Activated T-helper 17 cell treated with anti-CD3 and anti-CD28 coated beads, Interleukin-2, amount 50 U/mL, for 72 hours (primary cell): Measurements from ENCODE around the gene KIAA1614. TPM values are rescaled to one million over a fixed set of nuclear protein-coding genes. Genes with fewer than 3 reads are reported as not detected.

Experiments used
- ATAC-seq: fragments of 150-1000 bp; cut with Tn5 transposase; replicated peaks from 2 replicates; pipeline ENCODE4 v1.10.0; 2021; ENCODE audit warnings: mild to moderate bottlenecking, moderate library complexity
- H3K27ac Mint-ChIP-seq: one replicate; pipeline ENCODE4 v1.8.0; 2022; ENCODE audit warnings: mixed read lengths
- H3K27me3 Mint-ChIP-seq: one replicate; pipeline ENCODE4 v1.8.0; 2022; ENCODE audit warnings: mixed read lengths
- H3K36me3 Mint-ChIP-seq: one replicate; pipeline ENCODE4 v1.8.0; 2022; ENCODE audit warnings: low read depth, mild to moderate bottlenecking, mixed read lengths
- H3K4me1 Mint-ChIP-seq: one replicate; pipeline ENCODE4 v1.8.0; 2022; ENCODE audit warnings: mixed read lengths
- H3K4me3 Mint-ChIP-seq: one replicate; pipeline ENCODE4 v1.8.0; 2022; ENCODE audit warnings: mild to moderate bottlenecking, mixed read lengths
- H3K9me3 Mint-ChIP-seq: one replicate; pipeline ENCODE4 v1.8.0; 2022; ENCODE audit warnings: mixed read lengths
- total RNA-seq, 2 donors: library from RNA; stranded (reverse); gene quantifications; one replicate each; pipeline ENCODE4 v1.2.3, GENCODE V29; 2022

KIAA1614 gene
- total RNA-seq, 2 donors from 2014 or later, result 0.04 to 0.19 TPM

- Mint-ChIP-seq H3K9me3 (no peaks in the 10 kb centered on the region), H3K36me3 (no peaks in the 10 kb centered on the region), H3K27ac (no peak overlapping the region), H3K4me3 (no peak overlapping the region), H3K27me3 (peaks cover 18% of the 10 kb centered on the region), H3K4me1 (no peaks in the 10 kb centered on the region)
- ATAC-seq, result no peak
These were observed 4.8 kb downstream of the KIAA1614 start for GRCh38 chr1:180917306-180918065.

DNA sequence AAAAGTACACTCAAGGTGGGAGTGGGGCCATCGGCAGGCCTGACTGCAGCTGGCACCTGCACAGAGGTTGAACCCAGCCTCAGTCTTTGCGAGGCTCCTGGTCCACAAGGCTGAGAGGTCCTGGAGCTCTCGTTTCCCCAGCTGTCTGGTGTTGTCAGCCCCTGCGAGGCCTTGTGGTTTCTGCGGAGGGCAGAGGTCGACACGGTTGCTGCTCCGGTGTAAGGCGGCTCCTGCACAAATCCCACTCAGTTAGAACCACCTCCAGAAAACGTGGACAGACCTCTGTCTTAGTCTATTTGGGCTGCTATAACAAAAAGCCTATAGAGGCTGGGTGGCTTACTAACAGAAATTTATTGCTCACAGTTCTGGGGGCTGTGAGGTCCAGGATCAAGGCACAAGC is 5.8 kb downstream of the KIAA1614 start:
- H3K27me3 Mint-ChIP-seq, result peaks cover 17% of the 10 kb centered on the region
- no peak overlapping the region for H3K27ac Mint-ChIP-seq
- no peaks in the 10 kb centered on the region for H3K36me3 Mint-ChIP-seq
- no peak overlapping the region for H3K4me3 Mint-ChIP-seq
- no peaks in the 10 kb centered on the region for H3K4me1 Mint-ChIP-seq
- H3K9me3 Mint-ChIP-seq, result no peaks in the 10 kb centered on the region
- ATAC-seq, result no peak

- Mint-ChIP-seq H3K36me3 (no peaks in the 10 kb centered on the region), H3K4me3 (no peak overlapping the region), H3K27me3 (peaks cover 16% of the 10 kb centered on the region), H3K9me3 (no peaks in the 10 kb centered on the region), H3K4me1 (no peaks in the 10 kb centered on the region), H3K27ac (no peak overlapping the region)
- no peak for ATAC-seq
These were observed 6.5 kb downstream of the KIAA1614 start for GRCh38 chr1:180919183-180919700.

- Mint-ChIP-seq H3K27ac (no peak overlapping the region), H3K4me1 (no peaks in the 10 kb centered on the region), H3K27me3 (peaks cover 14% of the 10 kb centered on the region), H3K36me3 (no peaks in the 10 kb centered on the region), H3K4me3 (no peak overlapping the region), H3K9me3 (no peaks in the 10 kb centered on the region)
- ATAC-seq, result no peak
These were observed 7.5 kb downstream of the KIAA1614 start for GRCh38 chr1:180920193-180920592.

- no peaks in the 10 kb centered on the region for H3K9me3 Mint-ChIP-seq
- H3K36me3 Mint-ChIP-seq, result no peaks in the 10 kb centered on the region
- no peak overlapping the region for H3K27ac Mint-ChIP-seq
- H3K27me3 Mint-ChIP-seq, result peaks cover 10% of the 10 kb centered on the region
- H3K4me3 Mint-ChIP-seq, result no peak overlapping the region
- H3K4me1 Mint-ChIP-seq, result no peaks in the 10 kb centered on the region
- ATAC-seq, result no peak
These were observed 8.0 kb downstream of the KIAA1614 start for GRCh38 chr1:180920702-180921101.

GRCh38 chr1:180921386-180921785 is 8.7 kb downstream of the KIAA1614 start:
- no peak for ATAC-seq
- no peaks in the 10 kb centered on the region for H3K36me3 Mint-ChIP-seq
- peaks cover 10% of the 10 kb centered on the region for H3K27me3 Mint-ChIP-seq
- H3K27ac Mint-ChIP-seq, result no peak overlapping the region
- no peak overlapping the region for H3K4me3 Mint-ChIP-seq
- no peaks in the 10 kb centered on the region for H3K9me3 Mint-ChIP-seq
- H3K4me1 Mint-ChIP-seq, result no peaks in the 10 kb centered on the region

- H3K27me3 Mint-ChIP-seq, result peaks cover 10% of the 10 kb centered on the region
- ATAC-seq, result no peak
These were observed 9.4 kb downstream of the KIAA1614 start for GRCh38 chr1:180921891-180922630.

GRCh38 chr1:180922631-180923015 is 9.9 kb downstream of the KIAA1614 start:
- Mint-ChIP-seq H3K27ac (no peak overlapping the region), H3K9me3 (no peaks in the 10 kb centered on the region), H3K4me3 (no peak overlapping the region), H3K27me3 (peaks cover 10% of the 10 kb centered on the region), H3K36me3 (no peaks in the 10 kb centered on the region), H3K4me1 (no peaks in the 10 kb centered on the region)
- no peak for ATAC-seq

More at GRCh38 chr1:180921891-180922630, 9.4 kb downstream of the KIAA1614 start:
- no peaks in the 10 kb centered on the region for H3K9me3 Mint-ChIP-seq
- H3K36me3 Mint-ChIP-seq, result no peaks in the 10 kb centered on the region
- no peak overlapping the region for H3K27ac Mint-ChIP-seq
- H3K4me3 Mint-ChIP-seq, result no peak overlapping the region
- H3K4me1 Mint-ChIP-seq, result no peaks in the 10 kb centered on the region

- H3K27ac Mint-ChIP-seq, result no peak overlapping the region
- ATAC-seq, result no peak
- H3K4me3 Mint-ChIP-seq, result no peak overlapping the region
- H3K9me3 Mint-ChIP-seq, result no peaks in the 10 kb centered on the region
- no peaks in the 10 kb centered on the region for H3K36me3 Mint-ChIP-seq
- H3K4me1 Mint-ChIP-seq, result no peaks in the 10 kb centered on the region
- H3K27me3 Mint-ChIP-seq, result peaks cover 10% of the 10 kb centered on the region
These were observed 10.5 kb downstream of the KIAA1614 start for GRCh38 chr1:180923021-180923841.

DNA sequence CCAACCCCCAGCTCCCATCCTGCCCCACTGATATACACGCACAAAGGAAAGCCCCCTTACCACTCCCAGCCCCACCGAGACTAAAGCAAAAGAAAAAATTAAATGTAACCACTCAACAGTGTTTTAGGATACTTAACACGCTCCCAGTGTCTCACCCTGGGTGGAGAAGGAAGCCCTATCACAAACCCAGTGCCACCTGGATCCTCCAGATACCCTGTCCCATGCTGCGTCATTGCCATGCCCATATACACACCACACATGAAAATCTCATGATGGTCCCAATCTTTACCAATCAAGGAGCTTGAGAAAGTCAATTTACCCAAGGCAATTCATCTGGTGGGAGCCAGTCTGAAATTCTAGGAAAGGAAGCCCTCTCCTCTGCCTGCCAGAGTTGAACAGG is 11.2 kb downstream of the KIAA1614 start:
- no peaks in the 10 kb centered on the region for H3K4me1 Mint-ChIP-seq
- H3K27ac Mint-ChIP-seq, result no peak overlapping the region
- no peaks in the 10 kb centered on the region for H3K9me3 Mint-ChIP-seq
- H3K27me3 Mint-ChIP-seq, result peaks cover 10% of the 10 kb centered on the region
- ATAC-seq, result no peak
- no peaks in the 10 kb centered on the region for H3K36me3 Mint-ChIP-seq
- H3K4me3 Mint-ChIP-seq, result no peak overlapping the region

- Mint-ChIP-seq H3K27ac (no peak overlapping the region), H3K4me1 (no peaks in the 10 kb centered on the region), H3K4me3 (no peak overlapping the region), H3K9me3 (no peaks in the 10 kb centered on the region), H3K36me3 (no peaks in the 10 kb centered on the region), H3K27me3 (peaks cover 10% of the 10 kb centered on the region)
- no peak for ATAC-seq
These were observed 12.2 kb downstream of the KIAA1614 start for GRCh38 chr1:180924939-180925338.

GRCh38 chr1:180925471-180926051 is 12.9 kb downstream of the KIAA1614 start:
- ATAC-seq, result no peak
- no peak overlapping the region for H3K4me3 Mint-ChIP-seq
- no peaks in the 10 kb centered on the region for H3K9me3 Mint-ChIP-seq
- no peaks in the 10 kb centered on the region for H3K36me3 Mint-ChIP-seq
- no peak overlapping the region for H3K27ac Mint-ChIP-seq
- no peaks in the 10 kb centered on the region for H3K4me1 Mint-ChIP-seq
- peaks cover 10% of the 10 kb centered on the region for H3K27me3 Mint-ChIP-seq

GRCh38 chr1:180926164-180926981 is 13.7 kb downstream of the KIAA1614 start:
- Mint-ChIP-seq H3K4me1 (no peaks in the 10 kb centered on the region), H3K9me3 (no peaks in the 10 kb centered on the region), H3K36me3 (no peaks in the 10 kb centered on the region), H3K4me3 (no peak overlapping the region), H3K27ac (no peak overlapping the region), H3K27me3 (peaks cover 10% of the 10 kb centered on the region)
- no peak for ATAC-seq
